HAP-1 (cell line): ENCODE measurements around the gene MCC.

Experiments used
- DNase-seq, 2 experiments: peaks; one replicate each; pipeline ENCODE4 v3.0.0-alpha.2; 2016 to 2020; ENCODE audit warnings: low spot score in 2 of 2
- H3K27me3 ChIP-seq: fragments of 250-450 bp; sonication (Bioruptor Pico); 2 replicates; pipeline ENCODE4 v1.5.1; 2020; ENCODE audit warnings: low read depth, mild to moderate bottlenecking, moderate library complexity
- H3K36me3 ChIP-seq: fragments of 250-450 bp; sonication (Bioruptor Pico); replicated peaks from 2 replicates; pipeline ENCODE4 v1.5.1; 2020; ENCODE audit warnings: mild to moderate bottlenecking
- H3K4me1 ChIP-seq: fragments of 250-450 bp; sonication (Bioruptor Pico); 2 replicates; pipeline ENCODE4 v1.5.1; 2020; ENCODE audit warnings: mild to moderate bottlenecking
- H3K4me3 ChIP-seq: fragments of 250-450 bp; sonication (Bioruptor Pico); 2 replicates; pipeline ENCODE4 v1.5.1; 2020; ENCODE audit warnings: mild to moderate bottlenecking, moderate library complexity
- H3K9me3 ChIP-seq: fragments of 250-450 bp; sonication (Bioruptor Pico); 2 replicates; pipeline ENCODE4 v1.5.1; 2020; ENCODE audit warnings: mild to moderate bottlenecking, moderate library complexity
- in situ Hi-C: fragments of 300-500 bp; cut with MboI; formaldehyde crosslinking; loops from 3 replicates; pipeline ENCODE4 v1.14.3; 2020; ENCODE audit warnings: low sequenced_read_pairs, inconsistent platforms, mixed read lengths

Gene MCC

DNA sequence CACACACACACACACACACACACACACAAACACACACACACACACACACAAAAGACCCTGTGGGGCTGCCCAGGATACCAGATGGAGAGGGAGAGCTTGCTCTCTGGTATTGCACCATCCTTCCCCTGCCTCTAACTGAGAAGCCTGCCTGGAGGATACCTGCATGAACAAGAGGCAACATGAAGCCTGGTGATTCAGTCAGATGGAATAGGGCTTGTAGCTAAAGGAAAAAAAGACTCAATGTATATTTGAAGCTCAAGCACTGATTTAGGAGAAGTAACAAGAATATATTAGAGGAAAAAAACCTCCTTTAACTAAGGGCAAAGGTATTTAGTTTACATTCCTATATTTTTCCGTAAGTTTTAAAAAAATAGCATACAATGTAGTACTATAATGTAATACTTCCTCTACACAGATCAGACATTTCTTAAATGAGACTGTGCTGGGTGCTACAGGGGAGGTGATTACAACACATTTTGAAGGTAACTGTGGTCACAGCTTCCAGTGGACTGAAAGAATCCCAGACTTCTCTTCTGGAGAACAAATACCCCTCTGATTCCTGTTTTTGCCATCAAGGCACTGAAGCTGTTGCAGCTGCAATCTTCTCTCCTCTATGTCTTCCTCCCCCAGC, 342.4 kb downstream of the MCC start:
- in situ Hi-C loops = no loop called here

GRCh38 chr5:113142186-113142585, 346.1 kb downstream of the MCC start:
- no peaks in the 10 kb centered on the region for H3K9me3 ChIP-seq
- DNase-seq = no peak
- 0 out of 2 replicates have a peak, but pooled peaks cover 3% of the 10 kb centered on the region for H3K36me3 ChIP-seq
- in situ Hi-C loops = no loop called here
- no peaks in the 10 kb centered on the region for H3K27me3 ChIP-seq
- H3K4me3 ChIP-seq = no peak overlapping the region
- H3K4me1 ChIP-seq = peaks cover 21% of the 10 kb centered on the region

More for the DNA sequence above, 342.4 kb downstream of the MCC start:
- Histone ChIP-seq H3K4me1 (peaks cover 33% of the 10 kb centered on the region), H3K36me3 (0 out of 2 replicates have a peak, but pooled peaks cover 3% of the 10 kb centered on the region), H3K4me3 (no peak overlapping the region), H3K9me3 (no peaks in the 10 kb centered on the region), H3K27me3 (no peaks in the 10 kb centered on the region)
- DNase-seq = no peak

GRCh38 chr5:113140837-113141671, 347.2 kb downstream of the MCC start:
- no peaks in the 10 kb centered on the region for H3K9me3 ChIP-seq
- no peak overlapping the region for H3K4me3 ChIP-seq
- in situ Hi-C loops = no loop called here
- H3K36me3 ChIP-seq = 0 out of 2 replicates have a peak, but pooled peaks cover 3% of the 10 kb centered on the region
- peak; percentile 65 to 69 for DNase-seq
- peaks cover 21% of the 10 kb centered on the region for H3K4me1 ChIP-seq
- H3K27me3 ChIP-seq = no peaks in the 10 kb centered on the region

- in situ Hi-C loops = no loop called here
These were observed 354.9 kb downstream of the MCC start for GRCh38 chr5:113133211-113133975.

GRCh38 chr5:113132564-113132963, 355.7 kb downstream of the MCC start:
- in situ Hi-C loops = no loop called here
- Histone ChIP-seq H3K4me1 (peaks cover 8% of the 10 kb centered on the region), H3K4me3 (no peak overlapping the region), H3K9me3 (no peaks in the 10 kb centered on the region; the same call in 1 of the 2 replicates), H3K36me3 (no peaks in the 10 kb centered on the region), H3K27me3 (no peaks in the 10 kb centered on the region)
- DNase-seq = no peak

More at GRCh38 chr5:113133211-113133975, 354.9 kb downstream of the MCC start:
- DNase-seq = no peak
- Histone ChIP-seq H3K4me1 (peaks cover 2% of the 10 kb centered on the region), H3K4me3 (no peak overlapping the region), H3K36me3 (no peaks in the 10 kb centered on the region), H3K9me3 (no peaks in the 10 kb centered on the region; the same call in 1 of the 2 replicates), H3K27me3 (no peaks in the 10 kb centered on the region)

DNA sequence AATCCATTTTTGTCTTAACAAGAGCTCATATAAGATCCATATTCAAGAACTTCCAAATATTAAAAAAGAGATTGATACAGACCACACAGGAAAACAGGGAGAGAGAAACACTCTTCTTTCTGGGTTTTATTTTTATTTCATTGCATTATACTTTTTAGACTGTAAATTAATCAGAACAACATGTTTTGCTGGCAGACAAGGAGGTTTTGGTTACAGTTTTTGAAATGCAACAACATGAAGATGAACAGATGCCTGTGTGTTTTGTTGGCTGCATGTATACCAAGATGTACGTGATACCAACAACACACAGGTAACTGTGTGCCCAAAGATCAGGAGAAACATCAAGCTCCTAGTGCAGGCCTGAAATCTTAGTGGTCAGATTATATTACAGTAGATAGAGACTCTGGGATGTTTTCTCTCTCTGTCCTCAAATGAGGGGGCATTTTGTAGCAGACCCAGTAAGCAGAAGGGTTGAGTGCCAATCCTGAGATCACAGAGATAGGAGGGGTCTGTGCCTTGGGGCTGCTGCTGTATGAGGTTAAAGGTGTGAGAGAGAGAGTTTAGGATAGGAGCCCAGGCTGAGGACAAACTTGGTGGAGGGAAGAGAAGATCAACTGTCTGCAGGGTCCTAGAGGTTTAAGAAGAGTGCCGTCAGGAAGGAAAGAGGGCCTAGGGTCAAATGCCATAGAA, 359.5 kb downstream of the MCC start:
- DNase-seq = no peak
- Histone ChIP-seq H3K27me3 (no peaks in the 10 kb centered on the region), H3K9me3 (peaks cover 8% of the 10 kb centered on the region; the same call in 1 of the 2 replicates), H3K36me3 (no peaks in the 10 kb centered on the region; the same call in 1 of the 2 replicates), H3K4me3 (no peak overlapping the region), H3K4me1 (peaks cover 15% of the 10 kb centered on the region)
- in situ Hi-C loops = no loop called here

GRCh38 chr5:113128082-113128481, 360.2 kb downstream of the MCC start:
- no peak for DNase-seq
- peaks cover 8% of the 10 kb centered on the region; the same call in 1 of the 2 replicates for H3K9me3 ChIP-seq
- no peak overlapping the region for H3K4me3 ChIP-seq
- in situ Hi-C loops = no loop called here
- H3K36me3 ChIP-seq = no peaks in the 10 kb centered on the region; the same call in 1 of the 2 replicates
- peaks cover 15% of the 10 kb centered on the region for H3K4me1 ChIP-seq
- no peaks in the 10 kb centered on the region for H3K27me3 ChIP-seq

- Histone ChIP-seq H3K27me3 (no peaks in the 10 kb centered on the region), H3K36me3 (no peaks in the 10 kb centered on the region; the same call in 1 of the 2 replicates), H3K4me1 (peaks cover 15% of the 10 kb centered on the region), H3K4me3 (no peak overlapping the region), H3K9me3 (peaks cover 8% of the 10 kb centered on the region; the same call in 1 of the 2 replicates)
- DNase-seq = no peak
- in situ Hi-C loops = no loop called here
These were observed 361.2 kb downstream of the MCC start for GRCh38 chr5:113127021-113127420.

DNA sequence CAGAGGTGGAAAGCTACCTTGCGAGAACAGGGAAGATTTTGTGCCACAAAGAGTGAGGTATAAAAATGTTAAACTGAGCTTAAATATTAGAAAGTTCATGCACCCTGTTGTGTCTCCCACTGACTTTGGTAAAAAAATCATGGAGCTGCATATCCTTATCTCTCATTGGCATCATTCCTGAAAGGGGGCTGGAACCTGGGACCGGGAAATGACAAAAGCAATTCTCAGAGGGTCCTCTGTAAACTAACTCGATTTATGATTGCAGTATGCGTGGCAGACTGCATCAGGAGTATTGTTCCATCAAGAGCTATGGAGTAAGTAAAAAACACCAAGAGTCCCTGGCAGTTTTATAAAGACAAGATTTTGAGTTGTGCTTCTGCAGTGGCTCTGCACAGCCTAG, 362.9 kb downstream of the MCC start:
- in situ Hi-C loops = no loop called here
- Histone ChIP-seq H3K4me1 (peaks cover 15% of the 10 kb centered on the region), H3K4me3 (no peak overlapping the region), H3K36me3 (no peaks in the 10 kb centered on the region; the same call in 1 of the 2 replicates), H3K27me3 (no peaks in the 10 kb centered on the region), H3K9me3 (peaks cover 8% of the 10 kb centered on the region; the same call in 1 of the 2 replicates)
- DNase-seq = no peak

- in situ Hi-C loops = no loop called here
- H3K36me3 ChIP-seq = no peaks in the 10 kb centered on the region; the same call in 1 of the 2 replicates
- peaks cover 8% of the 10 kb centered on the region; the same call in 1 of the 2 replicates for H3K9me3 ChIP-seq
These were observed 363.3 kb downstream of the MCC start for GRCh38 chr5:113124914-113125313.

GRCh38 chr5:113124265-113124664, 364.0 kb downstream of the MCC start:
- Histone ChIP-seq H3K4me3 (no peak overlapping the region), H3K4me1 (peaks cover 15% of the 10 kb centered on the region), H3K9me3 (peaks cover 8% of the 10 kb centered on the region; the same call in 1 of the 2 replicates), H3K27me3 (no peaks in the 10 kb centered on the region), H3K36me3 (no peaks in the 10 kb centered on the region; the same call in 1 of the 2 replicates)
- in situ Hi-C loops = no loop called here
- DNase-seq = no peak

More at GRCh38 chr5:113124914-113125313, 363.3 kb downstream of the MCC start:
- Histone ChIP-seq H3K4me3 (no peak overlapping the region), H3K27me3 (no peaks in the 10 kb centered on the region), H3K4me1 (peaks cover 15% of the 10 kb centered on the region)
- no peak for DNase-seq

GRCh38 chr5:113123618-113124017, 364.6 kb downstream of the MCC start:
- no peaks in the 10 kb centered on the region for H3K27me3 ChIP-seq
- peaks cover 8% of the 10 kb centered on the region; the same call in 1 of the 2 replicates for H3K9me3 ChIP-seq
- DNase-seq = peak in 1 of 2 experiments; percentile 27
- no peaks in the 10 kb centered on the region; the same call in 1 of the 2 replicates for H3K36me3 ChIP-seq
- H3K4me3 ChIP-seq = no peak overlapping the region
- H3K4me1 ChIP-seq = peaks cover 15% of the 10 kb centered on the region
- in situ Hi-C loops = no loop called here

DNA sequence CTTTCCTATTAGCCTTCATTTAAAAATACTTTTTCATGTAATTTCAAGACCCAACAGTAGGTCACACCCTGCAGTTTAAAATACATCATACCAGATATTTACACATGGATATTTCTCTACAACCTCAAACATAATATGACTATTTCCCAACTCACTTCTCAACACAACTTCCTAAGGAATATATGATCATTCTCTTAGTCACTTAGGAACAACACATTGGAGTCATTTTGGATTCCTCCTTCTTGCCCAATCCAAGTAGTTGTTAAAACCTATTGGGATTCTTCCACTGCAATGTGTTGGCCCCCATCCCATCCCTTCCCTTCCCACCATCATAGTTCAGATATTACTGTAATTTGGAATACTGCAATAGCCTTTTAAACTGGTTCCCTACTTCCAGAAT, 366.2 kb downstream of the MCC start:
- Histone ChIP-seq H3K27me3 (no peaks in the 10 kb centered on the region), H3K4me1 (peaks cover 3% of the 10 kb centered on the region), H3K4me3 (no peak overlapping the region), H3K9me3 (peaks cover 5% of the 10 kb centered on the region; the same call in 1 of the 2 replicates), H3K36me3 (no peaks in the 10 kb centered on the region; the same call in 1 of the 2 replicates)
- in situ Hi-C loops = no loop called here
- DNase-seq = no peak
